Common myeloid progenitor, CD34-positive (primary cell): Measurements from ENCODE around the gene COL4A2.

Experiments
- CTCF ChIA-PET: fragments of 350-600 bp; sonication (Branson Sonifier 250); formaldehyde crosslinking; loops from one replicate; lab custom pipeline; 2021; ENCODE audit warnings: antibody characterized with exemption; lab: Charles Lee
- POLR2A ChIA-PET: fragments of 350-600 bp; sonication (Branson Sonifier 250); formaldehyde crosslinking; loops from one replicate; lab custom pipeline; 2021; ENCODE audit warnings: antibody characterized with exemption; lab: Charles Lee
- DNase-seq, 3 donors: peaks; one replicate each; pipeline versions ENCODE4 v3.0.0 to v3.0.0-alpha.2; 2013
- H3K27ac ChIP-seq, 2 experiments: 1 replicate in 1 of 2; 2 replicates in 1 of 2; pipeline ENCODE4 v1.7.0; 2013; ENCODE audit warnings: inconsistent platforms in 2 of 2, low read length in 2 of 2, mild to moderate bottlenecking in 2 of 2, low read depth in 1 of 2, moderate library complexity in 1 of 2; ENCODE audit not compliant: severe bottlenecking in 2 of 2, insufficient read depth in 1 of 2, poor library complexity in 1 of 2
- H3K27me3 ChIP-seq, 5 experiments: replicated peaks in 2 of 5; 1 replicate in 3 of 5; 2 replicates in 2 of 5; pipeline versions ENCODE4 v1.6.1 to v1.7.0; 2013; ENCODE audit warnings: low read length in 4 of 5, mild to moderate bottlenecking in 2 of 5, moderate library complexity in 2 of 5, inconsistent platforms in 1 of 5; ENCODE audit not compliant: insufficient read depth in 5 of 5, control insufficient read depth in 4 of 5
- H3K36me3 ChIP-seq, 4 experiments: 1 replicate in 2 of 4; 2 replicates in 2 of 4; pipeline versions ENCODE4 v1.6.1 to v1.7.0; 2013; ENCODE audit warnings: low read length in 3 of 4, control low read depth in 1 of 4, mild to moderate bottlenecking in 1 of 4; ENCODE audit not compliant: control insufficient read depth in 4 of 4, insufficient read depth in 4 of 4
- H3K4me1 ChIP-seq, 4 experiments: 1 replicate in 3 of 4; 2 replicates in 1 of 4; pipeline versions ENCODE4 v1.6.1 to v1.7.1; 2013; ENCODE audit warnings: low read length in 3 of 4, mild to moderate bottlenecking in 3 of 4, control low read depth in 1 of 4, inconsistent platforms in 1 of 4, moderate library complexity in 1 of 4; ENCODE audit not compliant: control insufficient read depth in 4 of 4, insufficient read depth in 4 of 4; ENCODE audit errors: control extremely low read depth in 1 of 4
- H3K4me3 ChIP-seq, 7 experiments: 1 replicate in 4 of 7; 2 replicates in 3 of 7; pipeline versions ENCODE4 v1.5.1 to v1.7.0; 2013; ENCODE audit warnings: mild to moderate bottlenecking in 7 of 7, low read length in 6 of 7, moderate library complexity in 6 of 7, inconsistent platforms in 2 of 7, low read depth in 2 of 7, control low read depth in 1 of 7; ENCODE audit not compliant: insufficient read depth in 4 of 7, control insufficient read depth in 1 of 7; ENCODE audit errors: extremely low read depth in 1 of 7
- H3K9me3 ChIP-seq, 5 experiments: 1 replicate in 4 of 5; 2 replicates in 1 of 5; pipeline versions ENCODE4 v1.6.1 to v1.7.1; 2013; ENCODE audit warnings: low read length in 4 of 5, mild to moderate bottlenecking in 2 of 5, inconsistent platforms in 1 of 5, low read depth in 1 of 5, moderate library complexity in 1 of 5; ENCODE audit not compliant: control insufficient read depth in 4 of 5, insufficient read depth in 2 of 5; ENCODE audit errors: control extremely low read depth in 1 of 5
- WGBS: methylation state at CpG from one replicate; pipeline ENCODE4 v1.1.5; 2013; ENCODE audit not compliant: insufficient coverage; 5-methylcytosine and 5-hydroxymethylcytosine counted together

Gene COL4A2

GRCh38 chr13:110425444-110425780 is 118.3 kb downstream of the COL4A2 start:
- Histone ChIP-seq H3K4me1 (peaks cover 6 to 24% (median 19%) of the 10 kb centered on the region in 4 experiments), H3K9me3 (peaks cover 0 to 4% (median 0%) of the 10 kb centered on the region in 5 experiments), H3K4me3 (no peak overlapping the region), H3K36me3 (no peaks in the 10 kb centered on the region), H3K27ac (no peak overlapping the region), H3K27me3 (peaks cover 3 to 86% (median 56%) of the 10 kb centered on the region in 5 experiments)
- peak in 2 of 3 donors; percentile 39 to 49 for DNase-seq
- 39% methylated on average over 6 of the region's 8 CpGs for WGBS
- CTCF ChIA-PET, result no interaction called here
- POLR2A ChIA-PET, result interaction anchor here (0.7 kb wide), 1 partner anchor 775 kb away, joined by 3 read pairs; no protein-coding TSS in a partner anchor

DNA sequence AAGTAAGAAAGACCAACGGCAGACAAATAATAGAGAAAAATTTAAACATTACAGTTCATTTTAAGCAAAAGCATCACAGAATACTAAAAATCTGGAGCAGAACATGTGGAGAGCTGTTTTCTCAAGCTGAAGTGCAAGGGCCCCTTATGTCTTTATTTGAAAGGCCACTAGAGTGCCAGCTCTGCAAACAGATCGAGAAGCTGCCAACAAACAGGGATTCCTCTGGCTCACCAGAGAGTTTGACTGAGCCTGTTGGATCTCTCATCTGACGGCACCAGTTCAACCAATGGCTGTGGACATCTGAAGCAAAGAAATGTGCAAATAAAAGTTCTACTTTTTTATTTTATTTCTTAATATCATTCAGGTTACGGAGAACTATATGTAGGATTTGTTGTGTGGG is 119.7 kb downstream of the COL4A2 start:
- no peak overlapping the region for H3K4me3 ChIP-seq
- H3K36me3 ChIP-seq, result no peaks in the 10 kb centered on the region
- no peaks in the 10 kb centered on the region for H3K9me3 ChIP-seq
- no peak overlapping the region for H3K27ac ChIP-seq
- 82% methylated on average over 1 of the region's 4 CpGs for WGBS
- peaks cover 2 to 11% (median 7%) of the 10 kb centered on the region in 4 experiments for H3K4me1 ChIP-seq
- H3K27me3 ChIP-seq, result peaks cover 3 to 95% (median 56%) of the 10 kb centered on the region in 5 experiments
- POLR2A ChIA-PET, result no interaction called here
- CTCF ChIA-PET, result no interaction called here
- DNase-seq, result no peak

DNA sequence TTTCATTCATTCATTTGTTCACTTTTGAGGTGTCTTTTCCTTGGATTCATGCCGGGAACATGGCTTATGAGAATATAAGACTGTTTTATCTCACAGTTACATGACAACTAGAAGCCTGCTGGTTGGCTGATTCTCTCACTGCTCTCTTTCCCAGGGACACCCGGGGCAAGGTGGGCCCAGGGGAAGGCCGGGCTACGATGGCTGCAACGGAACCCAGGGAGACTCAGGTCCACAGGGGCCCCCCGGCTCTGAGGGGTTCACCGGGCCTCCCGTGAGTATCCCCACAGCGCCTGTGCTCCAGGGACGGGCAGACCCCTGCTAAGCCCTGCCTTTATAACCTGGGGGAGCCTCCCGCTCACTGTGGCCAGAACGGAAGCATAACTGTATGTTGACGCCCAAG is 121.2 kb downstream of the COL4A2 start:
- Histone ChIP-seq H3K4me3 (no peak overlapping the region), H3K36me3 (no peaks in the 10 kb centered on the region), H3K27ac (no peak overlapping the region), H3K4me1 (peaks cover 0 to 2% (median 0%) of the 10 kb centered on the region in 4 experiments), H3K9me3 (no peaks in the 10 kb centered on the region), H3K27me3 (peaks cover 3 to 97% (median 49%) of the 10 kb centered on the region in 5 experiments)
- 97% methylated on average over 12 of the region's 13 CpGs for WGBS
- CTCF ChIA-PET, result no interaction called here
- DNase-seq, result no peak
- POLR2A ChIA-PET, result no interaction called here

DNA sequence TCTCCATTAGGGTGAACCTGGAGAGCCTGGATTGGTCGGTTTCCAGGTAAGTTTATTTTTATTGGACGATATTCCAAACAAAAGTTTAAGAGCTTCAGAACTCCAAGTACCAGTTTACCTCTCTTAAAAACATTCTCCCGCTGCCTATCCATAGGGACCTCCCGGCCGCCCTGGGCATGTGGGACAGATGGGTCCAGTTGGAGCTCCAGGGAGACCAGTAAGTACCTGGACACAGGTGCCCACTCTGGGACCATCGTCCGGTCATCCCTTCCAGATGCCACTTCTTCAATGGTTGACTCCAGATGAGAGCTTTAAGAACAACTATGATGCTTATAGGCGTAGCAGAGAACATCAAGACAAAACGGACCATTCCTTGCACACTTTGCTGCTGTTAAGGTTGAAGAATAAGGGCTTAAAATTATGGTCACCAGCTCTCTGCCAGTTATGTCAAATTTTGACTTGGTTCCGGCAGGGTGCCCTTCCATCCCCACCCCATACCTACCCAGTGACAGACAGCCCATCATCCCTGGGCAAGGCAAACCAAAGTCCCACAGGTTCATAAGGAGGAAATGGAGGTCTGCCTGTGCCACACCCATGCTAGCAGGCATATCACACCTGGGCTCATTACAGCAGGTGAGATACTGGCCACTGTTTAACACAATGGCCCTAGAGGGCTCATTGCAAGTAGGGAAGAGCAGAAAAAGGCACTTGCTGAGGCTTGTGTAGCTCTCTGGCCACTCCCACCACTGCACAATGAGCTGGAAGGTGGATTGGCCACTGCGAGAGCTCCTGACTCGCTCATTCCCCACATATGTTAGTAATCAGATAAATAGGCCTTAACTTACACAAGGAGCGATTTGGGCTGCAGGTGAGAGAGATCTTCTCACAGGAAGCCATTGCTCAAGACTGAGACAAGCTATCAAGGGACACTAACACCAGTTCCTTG is 123.6 kb downstream of the COL4A2 start:
- H3K27me3 ChIP-seq, result peaks cover 4 to 93% (median 35%) of the 10 kb centered on the region in 5 experiments
- no peaks in the 10 kb centered on the region for H3K4me1 ChIP-seq
- H3K27ac ChIP-seq, result no peak overlapping the region
- no peak overlapping the region for H3K4me3 ChIP-seq
- H3K9me3 ChIP-seq, result no peaks in the 10 kb centered on the region
- CTCF ChIA-PET, result interaction anchor here (1.0 to 1.4 kb wide), 3 partner anchors 9 to 10 kb away, joined by 3 read pairs; no protein-coding TSS in a partner anchor
- POLR2A ChIA-PET, result no interaction called here
- H3K36me3 ChIP-seq, result no peaks in the 10 kb centered on the region
- WGBS, result 97% methylated on average over 10 of the region's 13 CpGs
- DNase-seq, result no peak

- Histone ChIP-seq H3K4me1 (no peaks in the 10 kb centered on the region), H3K4me3 (no peak overlapping the region), H3K27me3 (peaks cover 4 to 92% (median 32%) of the 10 kb centered on the region in 5 experiments), H3K27ac (no peak overlapping the region), H3K36me3 (no peaks in the 10 kb centered on the region), H3K9me3 (no peaks in the 10 kb centered on the region)
- ChIA-PET CTCF (interaction anchor here (1.2 kb wide), 1 partner anchor 10 kb away, joined by 3 read pairs; no protein-coding TSS in a partner anchor), POLR2A (no interaction called here)
- 93% methylated on average over 12 of the region's 13 CpGs for WGBS
- DNase-seq, result no peak
These were observed 124.6 kb downstream of the COL4A2 start for GRCh38 chr13:110431425-110432294.

- CTCF ChIA-PET, result no interaction called here
- H3K4me3 ChIP-seq, result no peak overlapping the region
- 93% methylated on average over 3 of the region's 3 CpGs for WGBS
- peaks cover 4 to 92% (median 36%) of the 10 kb centered on the region in 5 experiments for H3K27me3 ChIP-seq
- no peak overlapping the region for H3K27ac ChIP-seq
- POLR2A ChIA-PET, result no interaction called here
- H3K36me3 ChIP-seq, result no peaks in the 10 kb centered on the region
- H3K4me1 ChIP-seq, result no peaks in the 10 kb centered on the region
- no peak for DNase-seq
- no peaks in the 10 kb centered on the region for H3K9me3 ChIP-seq
These were observed 125.4 kb downstream of the COL4A2 start for GRCh38 chr13:110432522-110432921.
